ENCODE data around the gene SMIM5. TPM values are rescaled to one million over a fixed set of nuclear protein-coding genes. Genes with fewer than 3 reads are reported as not detected.

Gene SMIM5, protein sequence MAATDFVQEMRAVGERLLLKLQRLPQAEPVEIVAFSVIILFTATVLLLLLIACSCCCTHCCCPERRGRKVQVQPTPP
- 20.1 TPM for total RNA-seq

DNA sequence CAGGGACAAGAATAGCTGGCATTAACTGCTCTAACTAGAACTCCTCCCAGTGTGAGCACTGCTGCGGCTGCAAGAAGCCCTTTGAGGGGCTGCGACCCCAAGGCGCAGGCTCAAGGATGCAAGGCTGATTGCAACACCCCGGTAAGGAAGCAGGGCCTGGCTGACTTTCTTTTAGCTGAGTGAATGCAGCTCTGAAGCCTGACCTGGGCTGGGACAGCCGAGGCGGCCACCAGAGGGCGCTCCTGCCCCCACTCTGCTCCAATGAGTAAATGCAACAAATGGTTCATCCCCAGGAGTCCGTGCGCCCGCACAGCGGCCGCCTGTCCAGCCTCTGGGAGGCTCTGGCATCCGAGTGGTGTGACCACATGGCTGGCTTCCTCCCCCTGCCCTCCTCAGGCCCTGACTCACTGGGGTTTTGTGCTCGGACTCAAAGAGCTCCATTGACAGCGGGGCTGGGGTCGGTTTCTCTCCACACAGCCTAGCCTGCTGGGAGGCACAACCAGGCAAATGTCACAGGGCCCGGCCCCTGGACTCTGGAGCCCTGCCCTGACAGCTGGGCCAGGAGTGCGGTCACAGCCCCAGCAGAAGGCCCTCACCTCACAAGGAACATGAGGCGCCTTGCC lies at the start of gene SMIM5:
SMIM5 (plus strand) TSS at position 572 of the 623 bp plus-strand sequence. CDS start 6,768 bp downstream, outside the sequence.

GRCh38 chr17:75587675-75588595 lies 45.3 kb upstream of the SMIM5 start, which contains the start of gene MYO15B:
Gene MYO15B, plus strand, starts transcription at chr17:75587800. Its CDS starts 258 bp downstream, at chr17:75588058.

GRCh38 chr17:75666959-75667790 lies 33.9 kb downstream of the SMIM5 start, which contains the start of the genes RECQL5 and SAP30BP:
Gene RECQL5, minus strand, starts transcription at chr17:75667154. Its CDS starts 597 bp downstream, at chr17:75666557.
Gene SAP30BP, plus strand, starts transcription at chr17:75667338. Its CDS starts 35 bp downstream, at chr17:75667373.

Other genes with a start within 250 kb of the SMIM5 start
- gene GRB2, start 227.8 kb upstream of the SMIM5 start, total RNA-seq: 96.6 TPM
- gene TMEM94, start 176.8 kb upstream of the SMIM5 start, total RNA-seq: 96.0 TPM
- gene CASKIN2, start 117.9 kb upstream of the SMIM5 start, total RNA-seq: 31.7 TPM
- gene TSEN54, start 116.9 kb upstream of the SMIM5 start, total RNA-seq: 23.6 TPM
- 74.6 TPM for gene LLGL2, start 107.7 kb upstream of the SMIM5 start, total RNA-seq
- 260 TPM for gene MYO15B, start 45.6 kb upstream of the SMIM5 start, total RNA-seq
- gene RECQL5, start 33.7 kb downstream of the SMIM5 start, total RNA-seq: 36.8 TPM
- gene SAP30BP, start 33.9 kb downstream of the SMIM5 start, total RNA-seq: 38.3 TPM
- 9.5 TPM for gene ITGB4, start 88.0 kb downstream of the SMIM5 start, total RNA-seq
- gene GALK1, start 131.8 kb downstream of the SMIM5 start, total RNA-seq: 31.0 TPM
- 60.3 TPM for gene UNK, start 151.4 kb downstream of the SMIM5 start, total RNA-seq
- 12.6 TPM for gene UNC13D, start 211.0 kb downstream of the SMIM5 start, total RNA-seq
- gene WBP2, start 221.9 kb downstream of the SMIM5 start, total RNA-seq: 38.6 TPM
- gene TRIM47, start 245.1 kb downstream of the SMIM5 start, total RNA-seq: 25.9 TPM